Erythroblast (primary cell): ENCODE results near the gene CHD5.

Experiments used
- GATA1 ChIP-seq: IDR thresholded peaks from 2 replicates; pipeline ENCODE4 v1.6.1; 2011; ENCODE audit warnings: low read depth, mild to moderate bottlenecking, control low read depth, low read length, moderate library complexity
- POLR2A ChIP-seq: IDR thresholded peaks from 2 replicates; pipeline ENCODE4 v1.6.1; 2011; ENCODE audit warnings: mild to moderate bottlenecking, low read length

GRCh38 chr1:6084781-6085495 is 95.2 kb downstream of the CHD5 start:
- TF ChIP-seq POLR2A (no peak), GATA1 (no peak)
